ENCODE results near the gene LGALS7B. TPM values are rescaled to one million over a fixed set of nuclear protein-coding genes. Genes with fewer than 3 reads are reported as not detected.

Gene LGALS7B
- total RNA-seq, 1 donor from 2014 or later: not detected

GRCh38 chr19:38799104-38799503 is 10.1 kb downstream of the LGALS7B start:
- Mint-ChIP-seq H3K27ac (no peak overlapping the region), H3K9me3 (no peaks in the 10 kb centered on the region), H3K4me1 (no peaks in the 10 kb centered on the region), H3K27me3 (no peaks in the 10 kb centered on the region), H3K4me3 (no peak overlapping the region), H3K36me3 (ENCODE audit: low read depth) (peaks cover 2% of the 10 kb centered on the region)
- ChIA-PET POLR2A (interaction anchor here (0.9 kb wide), 1 partner anchor 17 kb away, joined by 4 read pairs; no protein-coding TSS in a partner anchor), CTCF (interaction anchor here (1.1 kb wide), 1 partner anchor 131 kb away, joined by 3 read pairs; the partner anchor contains the start of genes MRPS12 and SARS2)
- DNase-seq: no peak
- ATAC-seq (ENCODE audit: low read depth): no peak
- intact Hi-C loops (cut with micrococcal nuclease): no loop called here
- no peak for TF ChIP-seq CTCF (IDR thresholded peaks at IDR 0.05)

GRCh38 chr19:38800577-38801347 is 11.8 kb downstream of the LGALS7B start:
- no peak for ATAC-seq (ENCODE audit: low read depth)
- Mint-ChIP-seq H3K36me3 (ENCODE audit: low read depth) (peaks cover 5% of the 10 kb centered on the region), H3K9me3 (no peaks in the 10 kb centered on the region), H3K4me1 (peaks cover 6% of the 10 kb centered on the region), H3K4me3 (no peak overlapping the region), H3K27ac (no peak overlapping the region), H3K27me3 (no peaks in the 10 kb centered on the region)
- POLR2A ChIA-PET: no interaction called here
- intact Hi-C loops (cut with micrococcal nuclease): no loop called here
- no peak for TF ChIP-seq CTCF (IDR thresholded peaks at IDR 0.05)
- no peak for DNase-seq
- CTCF ChIA-PET: no interaction called here

GRCh38 chr19:38801359-38802095 is 12.5 kb downstream of the LGALS7B start:
- H3K4me1 Mint-ChIP-seq: peaks cover 6% of the 10 kb centered on the region
- ChIA-PET POLR2A (no interaction called here), CTCF (no interaction called here)
- H3K9me3 Mint-ChIP-seq: no peaks in the 10 kb centered on the region
- ATAC-seq (ENCODE audit: low read depth) (no peak), DNase-seq (no peak)
- intact Hi-C loops (cut with micrococcal nuclease): no loop called here
- no peak overlapping the region for H3K27ac Mint-ChIP-seq
- H3K27me3 Mint-ChIP-seq: no peaks in the 10 kb centered on the region
- H3K4me3 Mint-ChIP-seq: no peak overlapping the region
- H3K36me3 Mint-ChIP-seq (ENCODE audit: low read depth): peaks cover 5% of the 10 kb centered on the region
- no peak for TF ChIP-seq CTCF (IDR thresholded peaks at IDR 0.05)

- no peak overlapping the region for H3K27ac Mint-ChIP-seq
- H3K36me3 Mint-ChIP-seq (ENCODE audit: low read depth): peaks cover 5% of the 10 kb centered on the region
- DNase-seq: no peak
- CTCF ChIA-PET: no interaction called here
- POLR2A ChIA-PET: no interaction called here
- intact Hi-C loops (cut with micrococcal nuclease): no loop called here
- no peak for TF ChIP-seq CTCF (IDR thresholded peaks at IDR 0.05)
- no peaks in the 10 kb centered on the region for H3K9me3 Mint-ChIP-seq
- peaks cover 11% of the 10 kb centered on the region for H3K4me1 Mint-ChIP-seq
- H3K4me3 Mint-ChIP-seq: no peak overlapping the region
- no peaks in the 10 kb centered on the region for H3K27me3 Mint-ChIP-seq
- no peak for ATAC-seq (ENCODE audit: low read depth)
Observed at GRCh38 chr19:38803543-38803942, 14.5 kb downstream of the LGALS7B start.

- intact Hi-C loops (cut with micrococcal nuclease): no loop called here
- no peak for DNase-seq
- no peak overlapping the region for H3K4me3 Mint-ChIP-seq
- H3K9me3 Mint-ChIP-seq: no peaks in the 10 kb centered on the region
- POLR2A ChIA-PET: no interaction called here
- H3K4me1 Mint-ChIP-seq: peaks cover 11% of the 10 kb centered on the region
- no peak for TF ChIP-seq CTCF (IDR thresholded peaks at IDR 0.05)
- peaks cover 9% of the 10 kb centered on the region for H3K36me3 Mint-ChIP-seq (ENCODE audit: low read depth)
- no peak overlapping the region for H3K27ac Mint-ChIP-seq
- CTCF ChIA-PET: no interaction called here
- no peaks in the 10 kb centered on the region for H3K27me3 Mint-ChIP-seq
- no peak for ATAC-seq (ENCODE audit: low read depth)
Observed at GRCh38 chr19:38805180-38805579, 16.2 kb downstream of the LGALS7B start.

Measured in activated B cell treated with CpG ODN at 0.5 μM for 24 hours (primary cell).